A673 (cell line): ENCODE data around the gene ANO4.

ENCODE experiments used
- EZH2 ChIP-seq: fragments of 200-600 bp; sonication (generic); IDR thresholded peaks from 2 replicates; pipeline ENCODE4 v1.6.1; 2017; ENCODE audit warnings: borderline replicate concordance, low read depth, mild to moderate bottlenecking, mixed read lengths, antibody characterized with exemption, low read length; ENCODE audit not compliant: poor library complexity, severe bottlenecking
- TF ChIP-seq, protein P1 (sequence below): fragments of 300-800, 200-600 bp; sonication (generic); conservative IDR thresholded peaks from 2 replicates; pipeline ENCODE4 v1.5.1; 2017; ENCODE audit warnings: low read depth, mild to moderate bottlenecking, antibody characterized with exemption, low read length, moderate library complexity, mixed read lengths

DNA sequence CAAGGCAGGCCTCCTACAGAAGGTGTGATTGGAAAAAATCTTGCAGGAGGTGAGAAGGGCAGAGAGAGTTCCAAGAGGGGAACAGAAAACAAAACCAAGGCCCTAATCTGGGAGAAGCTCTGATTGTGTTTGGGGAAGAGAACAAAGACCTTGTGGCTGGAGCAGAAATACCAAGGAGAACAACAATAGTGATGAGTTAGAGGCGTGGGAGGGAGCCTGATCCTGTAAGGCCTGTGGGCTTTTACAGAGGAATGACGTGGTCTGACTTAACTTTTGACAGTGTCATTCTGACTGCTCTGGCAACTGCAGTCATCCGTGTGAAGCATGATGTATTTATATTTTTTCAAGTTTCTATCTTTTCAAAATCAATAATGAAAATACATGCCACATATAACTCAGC is 200.6 kb downstream of the ANO4 start:
- TF ChIP-seq, protein P1, sequence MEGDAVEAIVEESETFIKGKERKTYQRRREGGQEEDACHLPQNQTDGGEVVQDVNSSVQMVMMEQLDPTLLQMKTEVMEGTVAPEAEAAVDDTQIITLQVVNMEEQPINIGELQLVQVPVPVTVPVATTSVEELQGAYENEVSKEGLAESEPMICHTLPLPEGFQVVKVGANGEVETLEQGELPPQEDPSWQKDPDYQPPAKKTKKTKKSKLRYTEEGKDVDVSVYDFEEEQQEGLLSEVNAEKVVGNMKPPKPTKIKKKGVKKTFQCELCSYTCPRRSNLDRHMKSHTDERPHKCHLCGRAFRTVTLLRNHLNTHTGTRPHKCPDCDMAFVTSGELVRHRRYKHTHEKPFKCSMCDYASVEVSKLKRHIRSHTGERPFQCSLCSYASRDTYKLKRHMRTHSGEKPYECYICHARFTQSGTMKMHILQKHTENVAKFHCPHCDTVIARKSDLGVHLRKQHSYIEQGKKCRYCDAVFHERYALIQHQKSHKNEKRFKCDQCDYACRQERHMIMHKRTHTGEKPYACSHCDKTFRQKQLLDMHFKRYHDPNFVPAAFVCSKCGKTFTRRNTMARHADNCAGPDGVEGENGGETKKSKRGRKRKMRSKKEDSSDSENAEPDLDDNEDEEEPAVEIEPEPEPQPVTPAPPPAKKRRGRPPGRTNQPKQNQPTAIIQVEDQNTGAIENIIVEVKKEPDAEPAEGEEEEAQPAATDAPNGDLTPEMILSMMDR = no peak
- no peak for TF ChIP-seq EZH2
